ENCODE data around the gene COL1A1. TPM values are rescaled to one million over a fixed set of nuclear protein-coding genes. Genes with fewer than 3 reads are reported as not detected.

COL1A1 gene
- total RNA-seq, 1 experiment from 2014 or later: 4.5 TPM

DNA sequence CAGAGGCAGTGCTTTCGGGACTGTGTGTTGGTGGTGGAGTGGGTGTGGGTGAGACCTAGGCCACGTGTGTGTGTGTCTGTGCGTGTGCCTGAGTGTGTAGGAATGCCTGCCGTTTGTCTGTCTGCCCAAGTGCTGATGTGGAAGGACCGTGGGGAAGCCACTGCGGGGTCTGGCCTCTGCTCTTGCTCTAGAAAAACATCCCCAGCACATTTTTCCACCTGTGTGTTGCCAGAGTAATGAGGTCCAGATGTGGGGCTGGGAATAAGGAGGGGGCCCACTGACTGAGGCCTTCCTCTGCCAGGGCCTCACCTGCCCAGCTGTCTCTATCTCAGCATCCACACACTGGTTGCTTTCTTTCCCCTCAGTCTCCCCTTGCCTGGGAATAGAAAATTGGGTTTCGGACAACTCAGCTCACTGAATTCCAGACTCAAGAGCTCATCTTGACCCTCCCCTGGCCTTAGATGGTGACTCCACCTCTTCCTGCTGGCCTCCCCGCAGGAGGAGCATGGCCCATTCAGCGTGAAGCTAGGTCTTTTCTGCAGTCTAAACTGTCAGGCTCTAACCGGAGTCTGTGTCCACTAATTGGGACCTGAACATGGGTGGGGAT is 28.0 kb downstream of the COL1A1 start:
- Mint-ChIP-seq H3K27ac (ENCODE audit: low read depth, unreplicated experiment) (peak overlapping the region; percentile 66), H3K4me1 (ENCODE audit: insufficient read depth, unreplicated experiment) (peaks cover 36% of the 10 kb centered on the region), H3K4me3 (ENCODE audit: unreplicated experiment) (no peak overlapping the region), H3K36me3 (ENCODE audit: insufficient read depth, unreplicated experiment) (no peaks in the 10 kb centered on the region), H3K9me3 (ENCODE audit: unreplicated experiment) (no peaks in the 10 kb centered on the region), H3K27me3 (ENCODE audit: insufficient read depth, unreplicated experiment) (no peaks in the 10 kb centered on the region)
- intact Hi-C loops (cut with micrococcal nuclease): no loop called here
- no TSS peak for BruUV-seq (replicated peaks)
- ChIA-PET CTCF (interaction anchor here (0.6 to 2.3 kb wide), 6 partner anchors 10 to 359 kb away, joined by 3 to 8 read pairs (median 4); partner anchors contain the start of gene EPN3), POLR2A (interaction anchor here (0.6 kb wide), 1 partner anchor 27 kb away, joined by 4 read pairs; no protein-coding TSS in a partner anchor)
- TF ChIP-seq, protein P1, sequence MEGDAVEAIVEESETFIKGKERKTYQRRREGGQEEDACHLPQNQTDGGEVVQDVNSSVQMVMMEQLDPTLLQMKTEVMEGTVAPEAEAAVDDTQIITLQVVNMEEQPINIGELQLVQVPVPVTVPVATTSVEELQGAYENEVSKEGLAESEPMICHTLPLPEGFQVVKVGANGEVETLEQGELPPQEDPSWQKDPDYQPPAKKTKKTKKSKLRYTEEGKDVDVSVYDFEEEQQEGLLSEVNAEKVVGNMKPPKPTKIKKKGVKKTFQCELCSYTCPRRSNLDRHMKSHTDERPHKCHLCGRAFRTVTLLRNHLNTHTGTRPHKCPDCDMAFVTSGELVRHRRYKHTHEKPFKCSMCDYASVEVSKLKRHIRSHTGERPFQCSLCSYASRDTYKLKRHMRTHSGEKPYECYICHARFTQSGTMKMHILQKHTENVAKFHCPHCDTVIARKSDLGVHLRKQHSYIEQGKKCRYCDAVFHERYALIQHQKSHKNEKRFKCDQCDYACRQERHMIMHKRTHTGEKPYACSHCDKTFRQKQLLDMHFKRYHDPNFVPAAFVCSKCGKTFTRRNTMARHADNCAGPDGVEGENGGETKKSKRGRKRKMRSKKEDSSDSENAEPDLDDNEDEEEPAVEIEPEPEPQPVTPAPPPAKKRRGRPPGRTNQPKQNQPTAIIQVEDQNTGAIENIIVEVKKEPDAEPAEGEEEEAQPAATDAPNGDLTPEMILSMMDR (IDR thresholded peaks at IDR 0.05; ENCODE audit: unreplicated experiment): no peak
- DNase-seq (ENCODE audit: unreplicated experiment): no peak

DNA sequence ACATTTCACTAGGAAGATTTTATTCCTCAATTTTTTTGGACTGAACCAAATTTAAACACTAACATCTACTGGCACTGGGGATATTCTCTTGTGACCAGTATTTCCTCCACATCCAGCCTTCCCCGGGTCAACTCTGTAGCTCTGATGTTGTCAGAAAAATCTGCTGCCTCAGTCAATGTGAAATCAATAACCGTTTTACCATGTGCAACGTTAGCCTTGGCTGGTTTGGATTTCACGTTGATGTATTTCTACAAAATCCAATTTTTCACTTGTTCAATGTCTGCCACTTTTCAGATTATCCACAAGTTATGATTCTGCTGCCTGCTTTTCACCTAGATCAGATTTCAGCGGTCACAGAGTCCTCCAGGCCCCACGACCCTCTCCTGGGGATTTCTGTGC is 28.5 kb downstream of the COL1A1 start:
- Mint-ChIP-seq H3K27me3 (ENCODE audit: insufficient read depth, unreplicated experiment) (no peaks in the 10 kb centered on the region), H3K9me3 (ENCODE audit: unreplicated experiment) (no peaks in the 10 kb centered on the region), H3K4me1 (ENCODE audit: insufficient read depth, unreplicated experiment) (peaks cover 31% of the 10 kb centered on the region), H3K36me3 (ENCODE audit: insufficient read depth, unreplicated experiment) (peaks cover 3% of the 10 kb centered on the region), H3K27ac (ENCODE audit: low read depth, unreplicated experiment) (peak overlapping the region; percentile 66), H3K4me3 (ENCODE audit: unreplicated experiment) (no peak overlapping the region)
- POLR2A ChIA-PET: no interaction called here
- CTCF ChIA-PET: interaction anchor here (0.7 to 2.3 kb wide), 5 partner anchors 10 to 360 kb away, joined by 3 to 8 read pairs (median 3); partner anchors contain the start of gene EPN3
- intact Hi-C loops (cut with micrococcal nuclease): no loop called here
- TF ChIP-seq, protein P1 (IDR thresholded peaks at IDR 0.05; ENCODE audit: unreplicated experiment): no peak
- BruUV-seq (replicated peaks): no TSS peak
- no peak for DNase-seq (ENCODE audit: unreplicated experiment)

DNA sequence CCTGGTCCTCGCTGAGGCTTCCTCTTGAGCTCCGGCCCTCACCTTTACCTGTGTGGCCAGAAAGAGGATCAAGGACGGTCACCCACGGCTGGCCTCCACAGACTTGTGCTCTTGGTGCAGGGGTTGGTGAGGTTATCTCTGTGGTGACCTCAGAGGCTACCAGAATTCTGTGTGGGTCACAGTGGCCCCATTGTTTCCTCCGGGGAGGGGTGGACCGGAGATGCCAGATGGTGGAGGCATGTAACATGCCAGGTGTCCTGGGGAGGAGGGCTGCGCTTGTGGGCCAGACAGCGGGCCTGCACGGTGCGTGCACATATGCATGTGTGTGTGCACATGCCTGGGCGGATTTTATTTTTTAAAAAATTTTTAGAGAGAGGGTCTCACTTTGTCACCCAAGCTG is 29.3 kb downstream of the COL1A1 start:
- Mint-ChIP-seq H3K9me3 (ENCODE audit: unreplicated experiment) (no peaks in the 10 kb centered on the region), H3K27ac (ENCODE audit: low read depth, unreplicated experiment) (no peak overlapping the region), H3K36me3 (ENCODE audit: insufficient read depth, unreplicated experiment) (peaks cover 5% of the 10 kb centered on the region), H3K4me1 (ENCODE audit: insufficient read depth, unreplicated experiment) (peaks cover 24% of the 10 kb centered on the region), H3K27me3 (ENCODE audit: insufficient read depth, unreplicated experiment) (no peaks in the 10 kb centered on the region), H3K4me3 (ENCODE audit: unreplicated experiment) (no peak overlapping the region)
- intact Hi-C loops (cut with micrococcal nuclease): no loop called here
- ChIA-PET POLR2A (interaction anchor here (1.1 kb wide), 1 partner anchor 25 kb away, joined by 3 read pairs; no protein-coding TSS in a partner anchor), CTCF (interaction anchor here (0.5 to 5.3 kb wide), 5 partner anchors 10 to 118 kb away, joined by 3 to 122 read pairs (median 3); no protein-coding TSS in a partner anchor)
- TF ChIP-seq, protein P1 (IDR thresholded peaks at IDR 0.05; ENCODE audit: unreplicated experiment): no peak
- no peak for DNase-seq (ENCODE audit: unreplicated experiment)
- BruUV-seq (replicated peaks): no TSS peak

DNA sequence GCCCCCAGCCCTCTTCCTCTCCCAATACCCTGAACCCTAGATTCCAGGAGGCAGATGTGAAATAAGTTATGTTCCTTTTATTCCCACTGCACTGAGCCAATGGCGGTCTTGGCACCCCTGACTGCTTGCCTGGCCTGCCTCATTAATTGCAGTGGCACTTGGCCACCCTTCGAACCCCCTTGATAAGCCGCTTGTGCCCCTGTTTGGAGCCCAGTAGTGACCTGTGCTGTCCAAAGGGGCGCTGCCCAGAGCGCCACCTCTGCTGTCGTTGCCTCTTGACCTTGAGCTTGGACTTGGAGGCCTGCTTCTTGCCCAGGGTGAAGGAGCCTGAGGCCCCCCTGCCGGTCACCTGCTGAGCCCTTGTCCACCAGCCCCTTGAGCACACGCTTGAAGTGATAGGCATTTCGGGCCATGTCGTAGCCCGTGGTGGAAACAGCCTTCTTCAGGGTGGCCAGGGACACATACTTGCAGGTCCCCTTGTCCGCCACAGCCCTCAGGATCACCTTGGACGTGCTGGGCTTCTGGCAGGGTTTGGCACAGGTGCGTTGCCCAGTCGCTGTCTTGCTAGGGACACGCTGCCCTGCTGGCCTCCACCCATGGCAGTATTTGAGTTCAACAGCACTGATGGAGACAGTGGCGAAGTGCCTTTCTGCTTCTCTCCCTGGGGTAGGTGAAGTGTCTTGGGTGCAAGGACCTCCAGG is 29.9 kb downstream of the COL1A1 start:
- Mint-ChIP-seq H3K27me3 (ENCODE audit: insufficient read depth, unreplicated experiment) (no peaks in the 10 kb centered on the region), H3K4me1 (ENCODE audit: insufficient read depth, unreplicated experiment) (peaks cover 21% of the 10 kb centered on the region), H3K27ac (ENCODE audit: low read depth, unreplicated experiment) (peak overlapping the region; percentile 69), H3K36me3 (ENCODE audit: insufficient read depth, unreplicated experiment) (peaks cover 5% of the 10 kb centered on the region), H3K9me3 (ENCODE audit: unreplicated experiment) (no peaks in the 10 kb centered on the region), H3K4me3 (ENCODE audit: unreplicated experiment) (no peak overlapping the region)
- intact Hi-C loops (cut with micrococcal nuclease): no loop called here
- no TSS peak for BruUV-seq (replicated peaks)
- no peak for DNase-seq (ENCODE audit: unreplicated experiment)
- POLR2A ChIA-PET: interaction anchor here (1.1 kb wide), 1 partner anchor 25 kb away, joined by 3 read pairs; no protein-coding TSS in a partner anchor
- CTCF ChIA-PET: interaction anchor here (0.9 to 5.3 kb wide), 4 partner anchors 10 to 125 kb away, joined by 4 to 122 read pairs (median 28); no protein-coding TSS in a partner anchor
- TF ChIP-seq, protein P1 (IDR thresholded peaks at IDR 0.05; ENCODE audit: unreplicated experiment): no peak

All from MCF 10A (cell line).